Right lobe of liver (tissue), 6 donors: ENCODE data around the gene CTAG1B. TPM values are rescaled to one million over a fixed set of nuclear protein-coding genes. Genes with fewer than 3 reads are reported as not detected.

Experiments used
- ATAC-seq, 4 donors: fragments of 200-7000 bp; cut with Tn5 transposase; one replicate each; pipeline ENCODE4 v1.9.1; 2020; ENCODE audit warnings: mild to moderate bottlenecking in 4 of 4, moderate library complexity in 4 of 4
- DNase-seq, 3 donors: peaks; one replicate each; pipeline ENCODE4 v3.0.0-alpha.2; 2020
- H3K27ac ChIP-seq, 3 donors: fragments of 200-600 bp; one replicate each; pipeline ENCODE4 v1.8.0; 2022
- H3K27me3 ChIP-seq, 2 donors: fragments of 200-600 bp; one replicate each; pipeline ENCODE4 v1.8.0; 2022
- H3K36me3 ChIP-seq, 4 donors: fragments of 200-600 bp; sonication (generic) in 1 of 4; one replicate each; pipeline versions ENCODE4 v1.5.1 to v1.8.0; 2017 to 2022; ENCODE audit warnings: control low read depth in 1 of 4
- H3K4me1 ChIP-seq, 4 donors: fragments of 200-600 bp; sonication (generic) in 1 of 4; one replicate each; pipeline versions ENCODE4 v1.5.1 to v1.8.0; 2017 to 2022; ENCODE audit warnings: control low read depth in 1 of 4
- H3K4me3 ChIP-seq, 3 donors: fragments of 200-600 bp; one replicate each; pipeline ENCODE4 v1.8.0; 2022
- H3K9me3 ChIP-seq, 4 donors: fragments of 200-600 bp; sonication (generic) in 1 of 4; one replicate each; pipeline versions ENCODE4 v1.5.1 to v1.8.0; 2017 to 2022; ENCODE audit warnings: control low read depth in 1 of 4
- CTCF ChIP-seq, 4 donors: fragments of 200-600 bp in 3 of 4; fragments of 450-650 bp in 1 of 4; IDR thresholded peaks; one replicate each; pipeline versions ENCODE4 v1.5.1 to v1.8.0; 2016 to 2022; ENCODE audit warnings: antibody characterized with exemption in 4 of 4, mild to moderate bottlenecking in 2 of 4
- POLR2A ChIP-seq: fragments of 450-650 bp; IDR thresholded peaks from one replicate; pipeline ENCODE4 v1.6.1; 2017; ENCODE audit warnings: antibody characterized with exemption, mild to moderate bottlenecking
- WGBS: methylation state at CpG from one replicate; pipeline ENCODE4 v1.1.6; 2018; ENCODE audit warnings: low coverage, low lambda C conversion rate; ENCODE audit not compliant: insufficient coverage; ENCODE audit errors: missing lambda C conversion rate; 5-methylcytosine and 5-hydroxymethylcytosine counted together
- intact Hi-C, 2 donors: fragments of 100-400 bp; cut with DNase I; formaldehyde crosslinking; loops; one replicate each; pipeline versions ENCODE4 v1.11.2 to v1.14.1; 2022
- total RNA-seq, 6 experiments: library from RNA; depleted of rRNA in 2 of 6; stranded (reverse); fragments of >200 nt in 2 of 6; fragmentation: NEBNext Ultra II Directional in 3 of 6; extraction: Animal tissue kit (Norgen Biotek cat#: 25700) in 3 of 6; gene quantifications; one replicate each; pipeline versions ENCODE4 v1.1.0 to v1.2.4, GENCODE V29; 2016 to 2023
- donor health status: DM: no; HTN: yes; CAD: no.
- donor health status: DM: no; HTN: no; CAD: no.
- donor health status: DM: no; HTN: no; CAD: no.
- donor health status: DM: no; HTN: yes; CAD: no.
- donor health status: DM: no; HTN: yes; CAD: no.

CTAG1B gene
- total RNA-seq, 6 experiments from 2014 or later, result not detected

- H3K4me1 ChIP-seq, result no peaks in the 10 kb centered on the region
- H3K9me3 ChIP-seq, result no peaks in the 10 kb centered on the region
- TF ChIP-seq POLR2A, result no peak
- no peak for TF ChIP-seq CTCF (IDR thresholded peaks at IDR 0.05)
- no peak for DNase-seq
- intact Hi-C loops, result no loop called here
- WGBS, result 87% methylated on average over 11 of the region's 12 CpGs
- no peak overlapping the region for H3K4me3 ChIP-seq
- H3K36me3 ChIP-seq, result no peaks in the 10 kb centered on the region
- no peak for ATAC-seq
- no peaks in the 10 kb centered on the region for H3K27me3 ChIP-seq
- H3K27ac ChIP-seq, result no peak overlapping the region
Observed at GRCh38 chrX:154658187-154658586, 39.1 kb upstream of the CTAG1B start.

GRCh38 chrX:154657226-154657805, 38.2 kb upstream of the CTAG1B start:
- Histone ChIP-seq H3K36me3 (no peaks in the 10 kb centered on the region), H3K9me3 (no peaks in the 10 kb centered on the region), H3K4me3 (no peak overlapping the region), H3K27ac (no peak overlapping the region), H3K4me1 (no peaks in the 10 kb centered on the region), H3K27me3 (no peaks in the 10 kb centered on the region)
- ATAC-seq (no peak), DNase-seq (no peak)
- 72% methylated on average over 14 of the region's 15 CpGs for WGBS
- TF ChIP-seq CTCF (IDR thresholded peaks at IDR 0.05), result no peak
- no peak for TF ChIP-seq POLR2A
- intact Hi-C loops, result no loop called here

GRCh38 chrX:154655786-154656185, 36.7 kb upstream of the CTAG1B start:
- H3K36me3 ChIP-seq, result no peaks in the 10 kb centered on the region
- no peak overlapping the region for H3K4me3 ChIP-seq
- intact Hi-C loops, result no loop called here
- WGBS, result 61% methylated on average over 3 of the region's 11 CpGs
- H3K27ac ChIP-seq, result no peak overlapping the region
- no peaks in the 10 kb centered on the region for H3K27me3 ChIP-seq
- no peaks in the 10 kb centered on the region for H3K4me1 ChIP-seq
- ATAC-seq (no peak), DNase-seq (no peak)
- H3K9me3 ChIP-seq, result no peaks in the 10 kb centered on the region
- TF ChIP-seq CTCF (IDR thresholded peaks at IDR 0.05) (no peak), POLR2A (no peak)

GRCh38 chrX:154655346-154655745, 36.3 kb upstream of the CTAG1B start:
- DNase-seq, result no peak
- intact Hi-C loops, result no loop called here
- Histone ChIP-seq H3K36me3 (no peaks in the 10 kb centered on the region), H3K4me1 (no peaks in the 10 kb centered on the region), H3K9me3 (no peaks in the 10 kb centered on the region), H3K27me3 (no peaks in the 10 kb centered on the region), H3K27ac (no peak overlapping the region), H3K4me3 (no peak overlapping the region)
- WGBS, result 47% methylated on average over 4 of the region's 6 CpGs
- ATAC-seq, result no peak
- TF ChIP-seq CTCF (IDR thresholded peaks at IDR 0.05), result no peak

GRCh38 chrX:154654925-154655324, 35.8 kb upstream of the CTAG1B start:
- intact Hi-C loops, result no loop called here
- TF ChIP-seq CTCF (IDR thresholded peaks at IDR 0.05), result no peak
- TF ChIP-seq POLR2A, result no peak
- ATAC-seq (no peak), DNase-seq (no peak)
- Histone ChIP-seq H3K27ac (no peak overlapping the region), H3K4me1 (no peaks in the 10 kb centered on the region), H3K4me3 (no peak overlapping the region), H3K27me3 (no peaks in the 10 kb centered on the region), H3K9me3 (no peaks in the 10 kb centered on the region), H3K36me3 (no peaks in the 10 kb centered on the region)
- WGBS, result 81% methylated on average over 10 of the region's 15 CpGs
